GM12873 (cell line): Measurements from ENCODE around the gene FLACC1.

Experiments used
- TF ChIP-seq, protein P1 (sequence below): IDR thresholded peaks from 2 replicates; pipeline ENCODE4 v1.5.1; 2012; ENCODE audit warnings: low read depth, mild to moderate bottlenecking, moderate library complexity, low read length, control low read depth; ENCODE audit not compliant: insufficient read depth; ENCODE audit errors: missing control alignments

FLACC1 gene

DNA sequence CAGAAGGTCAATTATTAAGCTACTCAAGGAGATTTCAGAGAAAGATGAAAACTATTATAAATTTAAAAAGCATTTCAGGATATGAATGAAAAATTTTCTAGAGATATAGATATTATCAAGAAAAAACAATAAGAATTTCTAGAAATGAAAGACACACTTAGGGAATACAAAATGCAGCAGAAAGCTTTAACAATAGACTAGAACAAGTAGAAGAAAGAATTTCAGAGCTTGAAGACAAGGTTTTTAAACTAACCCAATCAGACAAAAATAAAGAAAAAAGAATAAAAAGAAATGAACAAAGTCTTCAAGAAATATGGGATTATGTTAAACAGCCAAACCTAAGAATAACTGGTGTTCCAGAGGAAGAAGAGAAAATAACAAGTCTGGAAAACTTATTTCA is 34.4 kb downstream of the FLACC1 start:
- TF ChIP-seq, protein P1, sequence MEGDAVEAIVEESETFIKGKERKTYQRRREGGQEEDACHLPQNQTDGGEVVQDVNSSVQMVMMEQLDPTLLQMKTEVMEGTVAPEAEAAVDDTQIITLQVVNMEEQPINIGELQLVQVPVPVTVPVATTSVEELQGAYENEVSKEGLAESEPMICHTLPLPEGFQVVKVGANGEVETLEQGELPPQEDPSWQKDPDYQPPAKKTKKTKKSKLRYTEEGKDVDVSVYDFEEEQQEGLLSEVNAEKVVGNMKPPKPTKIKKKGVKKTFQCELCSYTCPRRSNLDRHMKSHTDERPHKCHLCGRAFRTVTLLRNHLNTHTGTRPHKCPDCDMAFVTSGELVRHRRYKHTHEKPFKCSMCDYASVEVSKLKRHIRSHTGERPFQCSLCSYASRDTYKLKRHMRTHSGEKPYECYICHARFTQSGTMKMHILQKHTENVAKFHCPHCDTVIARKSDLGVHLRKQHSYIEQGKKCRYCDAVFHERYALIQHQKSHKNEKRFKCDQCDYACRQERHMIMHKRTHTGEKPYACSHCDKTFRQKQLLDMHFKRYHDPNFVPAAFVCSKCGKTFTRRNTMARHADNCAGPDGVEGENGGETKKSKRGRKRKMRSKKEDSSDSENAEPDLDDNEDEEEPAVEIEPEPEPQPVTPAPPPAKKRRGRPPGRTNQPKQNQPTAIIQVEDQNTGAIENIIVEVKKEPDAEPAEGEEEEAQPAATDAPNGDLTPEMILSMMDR, result no peak

DNA sequence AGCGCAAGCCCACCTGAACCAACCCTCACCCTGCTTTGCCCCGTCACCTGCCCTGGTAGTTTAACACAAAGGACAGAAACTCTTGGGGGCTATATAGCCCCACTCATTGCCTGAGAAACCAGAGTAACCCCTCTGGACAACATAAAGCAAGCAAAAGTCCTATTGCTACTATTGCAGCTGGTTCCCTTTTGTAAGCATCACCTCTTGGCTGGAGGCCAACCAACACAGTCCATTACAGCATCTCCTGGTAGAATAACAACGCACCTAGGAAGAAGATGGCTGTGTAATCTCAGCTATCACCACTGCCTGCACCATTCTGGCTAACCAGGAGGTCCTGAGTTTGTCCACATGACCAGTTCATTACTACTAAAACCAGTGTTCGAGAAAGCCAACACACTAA is 36.4 kb downstream of the FLACC1 start:
- TF ChIP-seq, protein P1, result no peak

DNA sequence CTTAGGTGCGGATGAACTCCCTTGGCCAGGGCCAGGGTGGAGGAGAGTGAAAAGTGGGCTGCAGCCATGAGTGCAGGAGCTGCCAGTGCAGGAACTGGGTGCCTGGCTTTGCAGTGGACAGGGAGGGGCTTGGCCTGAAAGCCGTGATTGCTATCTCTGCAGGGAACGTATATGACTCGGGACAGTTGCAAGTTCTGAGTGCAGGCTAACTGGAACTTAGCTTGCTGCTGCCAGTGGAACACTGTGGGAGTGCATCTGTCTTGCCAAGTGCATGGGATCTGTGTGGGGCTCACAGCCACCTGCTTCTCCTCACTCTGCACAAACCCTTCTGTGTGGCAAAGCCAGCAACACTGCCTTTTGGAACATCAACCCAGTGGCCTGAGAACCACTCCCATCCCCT is 36.9 kb downstream of the FLACC1 start:
- TF ChIP-seq, protein P1, result no peak

DNA sequence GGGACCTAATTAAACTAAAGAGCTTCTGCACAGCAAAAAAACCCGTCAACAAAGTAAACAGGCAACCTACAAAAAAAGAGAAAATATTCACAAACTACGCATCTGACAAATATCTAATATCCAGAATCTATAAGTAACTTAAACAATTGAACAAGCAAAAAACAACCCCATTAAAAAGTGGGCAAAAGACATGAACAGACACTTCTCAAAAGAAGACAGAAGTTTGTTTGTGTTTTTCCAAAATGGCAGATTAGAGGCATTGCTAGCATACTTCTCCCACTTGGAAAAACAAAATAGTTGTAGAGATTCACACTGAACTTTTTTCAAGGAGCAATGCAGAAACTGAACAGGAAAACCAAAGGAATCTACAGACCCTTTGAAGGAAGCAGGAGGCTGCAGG is 37.6 kb downstream of the FLACC1 start:
- TF ChIP-seq, protein P1, result no peak

DNA sequence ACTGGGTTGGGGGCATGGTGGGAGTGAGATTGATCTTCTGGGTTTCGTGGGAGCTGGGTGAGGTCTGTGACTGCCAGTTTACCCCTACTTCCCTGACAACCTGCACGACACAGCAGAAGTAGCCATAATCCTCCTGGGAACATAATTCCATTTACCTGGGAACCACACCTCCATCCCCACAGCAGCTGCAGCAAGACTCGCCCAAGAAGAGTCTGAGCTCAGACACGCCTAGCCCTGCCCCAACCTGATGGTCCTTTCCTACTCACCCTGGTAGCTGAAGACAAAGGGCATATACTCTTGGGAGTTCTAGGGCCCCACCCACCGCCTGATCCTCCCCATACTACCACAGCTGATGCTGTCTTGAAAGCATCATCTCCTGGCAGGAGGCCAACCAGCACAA is 43.8 kb downstream of the FLACC1 start:
- TF ChIP-seq, protein P1, result no peak

DNA sequence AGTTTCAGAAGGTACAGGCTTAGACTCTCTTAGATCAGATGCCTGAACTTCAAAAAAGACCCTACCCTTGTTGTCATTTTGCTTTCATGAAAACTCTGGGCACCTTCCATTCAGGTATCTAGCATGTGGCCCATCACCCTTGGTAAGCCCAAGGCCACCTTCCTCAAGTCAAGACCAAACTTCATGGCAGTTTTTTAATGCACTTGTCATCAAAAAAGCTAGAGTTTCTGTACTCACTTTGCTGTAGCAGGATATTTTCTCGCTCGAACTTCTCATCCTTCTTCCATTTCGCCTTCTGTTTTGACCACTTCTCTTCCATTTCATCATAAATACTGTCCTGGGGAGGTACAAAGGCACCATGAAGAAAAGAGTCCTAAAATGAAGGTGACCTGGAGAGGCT is 48.2 kb downstream of the FLACC1 start:
- TF ChIP-seq, protein P1, result no peak

DNA sequence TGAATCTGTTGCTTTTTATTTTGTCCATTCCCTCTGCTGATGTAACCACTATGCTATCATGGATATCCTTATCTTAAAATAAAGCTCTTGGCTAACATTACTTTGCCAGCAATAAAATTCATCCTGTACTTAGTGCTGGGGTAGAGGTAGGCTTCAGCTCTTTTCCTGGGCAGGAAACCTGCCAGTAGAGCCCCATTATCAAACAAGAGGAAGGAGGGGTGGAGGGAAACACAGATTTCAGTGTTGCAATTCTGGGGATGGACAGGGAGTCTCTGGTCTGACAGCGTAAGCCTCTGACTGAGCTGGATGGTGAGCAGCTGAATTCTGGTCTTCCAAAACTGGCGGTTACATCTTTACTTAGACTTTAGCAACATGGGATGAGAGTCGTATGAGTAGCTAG is 49.3 kb downstream of the FLACC1 start:
- TF ChIP-seq, protein P1, result no peak
